Measurements from ENCODE around the gene POLR1H.

POLR1H gene

DNA sequence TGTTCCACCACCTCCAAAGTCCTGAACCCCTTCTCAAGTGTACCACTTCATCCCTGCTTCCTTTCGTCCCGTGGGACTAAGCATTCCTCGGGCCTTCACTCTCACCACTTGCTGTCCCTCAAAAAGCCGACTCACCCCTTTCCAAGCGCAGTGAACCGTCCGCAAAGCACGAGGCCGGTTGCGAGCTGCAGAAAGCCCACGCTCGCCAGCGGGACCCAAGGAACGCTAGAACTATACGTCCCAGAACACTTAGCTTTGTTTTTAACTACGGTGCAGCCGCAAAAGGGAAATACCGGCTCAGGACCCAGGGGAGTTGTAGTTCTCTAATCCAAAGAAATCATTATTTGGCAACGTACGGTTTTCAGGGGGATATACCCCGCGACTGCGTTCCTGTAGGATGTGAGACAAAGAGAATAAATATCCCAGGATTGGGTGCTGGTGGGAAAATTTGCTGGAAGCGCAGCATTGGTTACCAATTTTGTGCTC lies 416 bp upstream of the POLR1H start:
- H3K4me3 ChIP-seq (ENCODE audit: insufficient read depth, low read depth, low read length): peak overlapping the region; percentile 100
- no peaks in the 10 kb centered on the region for H3K36me3 ChIP-seq (ENCODE audit: control insufficient read depth, insufficient read depth, low read length)
- no peaks in the 10 kb centered on the region for H3K9me3 ChIP-seq (ENCODE audit: control insufficient read depth, low read length)
- 1% methylated on average over 24 of the region's 24 CpGs for WGBS, 2 experiments
- peaks cover 10% of the 10 kb centered on the region for H3K4me1 ChIP-seq (ENCODE audit: control insufficient read depth, insufficient read depth, low read length)
- H3K27me3 ChIP-seq (ENCODE audit: control insufficient read depth, insufficient read depth, low read length, poor library complexity, severe bottlenecking): no peaks in the 10 kb centered on the region
- peak overlapping the region; percentile 54 for H3K27ac ChIP-seq (ENCODE audit: insufficient read depth, low read depth, low read length, poor library complexity, severe bottlenecking)

DNA sequence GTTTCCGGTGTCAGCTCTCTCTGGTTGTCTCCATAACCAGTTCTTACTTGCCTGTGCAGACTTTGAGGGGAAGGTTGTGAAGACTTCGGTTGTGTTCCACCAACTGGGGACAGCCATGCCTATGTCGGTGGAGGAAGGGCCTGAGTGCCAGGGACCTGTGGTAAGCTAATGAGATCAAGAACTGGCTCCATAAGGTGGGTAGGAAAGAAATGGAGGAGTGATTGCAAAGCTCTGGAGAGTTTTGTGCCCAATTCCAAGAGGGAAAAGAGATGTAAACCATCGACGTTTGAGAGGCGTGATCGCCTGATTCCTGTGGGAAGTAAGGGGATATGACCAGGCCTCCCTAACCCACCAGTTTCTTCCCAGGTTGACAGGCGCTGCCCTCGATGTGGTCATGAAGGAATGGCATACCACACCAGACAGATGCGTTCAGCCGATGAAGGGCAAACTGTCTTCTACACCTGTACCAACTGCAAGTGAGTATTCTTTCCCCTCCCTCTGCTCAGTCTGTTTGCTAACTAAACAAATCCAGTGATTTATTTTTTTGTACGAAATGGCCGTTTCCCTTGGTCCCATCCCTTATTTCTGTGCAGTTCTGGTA lies 893 bp downstream of the POLR1H start:
- Histone ChIP-seq H3K36me3 (ENCODE audit: control insufficient read depth, insufficient read depth, low read length) (no peaks in the 10 kb centered on the region), H3K4me3 (ENCODE audit: insufficient read depth, low read depth, low read length) (peak overlapping the region; percentile 100), H3K27me3 (ENCODE audit: control insufficient read depth, insufficient read depth, low read length, poor library complexity, severe bottlenecking) (no peaks in the 10 kb centered on the region), H3K9me3 (ENCODE audit: control insufficient read depth, low read length) (no peaks in the 10 kb centered on the region), H3K27ac (ENCODE audit: insufficient read depth, low read depth, low read length, poor library complexity, severe bottlenecking) (no peak overlapping the region), H3K4me1 (ENCODE audit: control insufficient read depth, insufficient read depth, low read length) (peaks cover 14% of the 10 kb centered on the region)
- 62 to 69% methylated on average over 11 to 13 of the region's 13 CpGs for WGBS, 2 experiments

DNA sequence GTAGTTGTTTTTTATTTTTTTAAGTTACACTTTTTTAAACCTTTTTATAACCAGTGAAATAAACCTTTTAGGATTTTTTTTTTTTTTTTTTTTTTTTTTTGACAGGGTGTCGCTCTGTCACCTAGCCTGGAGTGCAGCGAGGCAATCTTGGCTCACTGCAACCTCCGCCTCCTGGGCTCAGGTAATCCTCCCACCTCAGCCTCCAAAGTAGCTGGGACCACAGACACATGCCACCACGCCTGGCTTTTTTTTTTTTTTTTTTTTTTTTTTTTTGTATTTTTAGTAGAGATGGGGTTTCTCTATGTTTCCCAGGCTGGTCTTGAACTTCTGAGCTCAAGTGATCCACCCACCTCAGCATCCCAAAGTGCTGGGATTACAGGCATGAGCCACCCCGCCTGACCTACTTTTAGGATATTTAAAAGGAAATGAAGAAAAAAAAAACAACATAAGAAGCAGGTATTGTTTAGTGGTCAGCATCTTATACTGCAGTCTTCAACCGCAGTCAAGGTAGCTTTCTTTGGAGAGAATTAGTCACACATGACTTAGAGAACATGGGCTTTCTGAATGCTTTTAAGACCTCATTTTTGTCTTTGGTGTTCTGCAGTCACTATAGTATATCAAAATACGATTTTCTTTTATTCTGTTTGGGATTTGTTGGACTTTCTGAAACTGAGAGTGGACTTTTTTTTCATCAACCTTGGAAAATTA lies 1.6 kb downstream of the POLR1H start:
- Histone ChIP-seq H3K27me3 (ENCODE audit: control insufficient read depth, insufficient read depth, low read length, poor library complexity, severe bottlenecking) (no peaks in the 10 kb centered on the region), H3K36me3 (ENCODE audit: control insufficient read depth, insufficient read depth, low read length) (no peaks in the 10 kb centered on the region), H3K27ac (ENCODE audit: insufficient read depth, low read depth, low read length, poor library complexity, severe bottlenecking) (no peak overlapping the region), H3K4me3 (ENCODE audit: insufficient read depth, low read depth, low read length) (no peak overlapping the region), H3K4me1 (ENCODE audit: control insufficient read depth, insufficient read depth, low read length) (peaks cover 15% of the 10 kb centered on the region), H3K9me3 (ENCODE audit: control insufficient read depth, low read length) (no peaks in the 10 kb centered on the region)
- 94 to 100% methylated on average over 5 to 6 of the region's 7 CpGs for WGBS, 2 experiments

DNA sequence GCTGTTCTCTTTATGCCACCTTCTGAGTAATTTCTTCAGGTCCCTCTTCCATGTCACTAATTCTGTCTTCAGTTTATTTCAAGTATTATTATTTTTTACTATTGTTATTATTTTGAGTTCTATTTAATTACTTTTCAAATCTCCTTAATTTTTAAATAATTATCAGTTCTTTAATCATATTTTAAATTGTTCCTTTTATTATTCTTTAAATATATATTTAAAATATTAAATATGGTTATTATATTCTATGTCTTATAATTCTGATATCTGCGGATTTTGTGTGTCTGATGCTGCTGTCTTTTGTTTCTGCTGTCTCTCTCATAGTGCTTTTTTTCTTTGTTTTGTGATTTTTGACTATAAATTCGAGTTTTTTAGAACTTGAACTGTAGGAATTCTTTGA lies 2.2 kb downstream of the POLR1H start:
- Histone ChIP-seq H3K9me3 (ENCODE audit: control insufficient read depth, low read length) (no peaks in the 10 kb centered on the region), H3K27me3 (ENCODE audit: control insufficient read depth, insufficient read depth, low read length, poor library complexity, severe bottlenecking) (no peaks in the 10 kb centered on the region)
- 91 to 100% methylated on average over 2 of the region's 2 CpGs for WGBS, 2 experiments

DNA sequence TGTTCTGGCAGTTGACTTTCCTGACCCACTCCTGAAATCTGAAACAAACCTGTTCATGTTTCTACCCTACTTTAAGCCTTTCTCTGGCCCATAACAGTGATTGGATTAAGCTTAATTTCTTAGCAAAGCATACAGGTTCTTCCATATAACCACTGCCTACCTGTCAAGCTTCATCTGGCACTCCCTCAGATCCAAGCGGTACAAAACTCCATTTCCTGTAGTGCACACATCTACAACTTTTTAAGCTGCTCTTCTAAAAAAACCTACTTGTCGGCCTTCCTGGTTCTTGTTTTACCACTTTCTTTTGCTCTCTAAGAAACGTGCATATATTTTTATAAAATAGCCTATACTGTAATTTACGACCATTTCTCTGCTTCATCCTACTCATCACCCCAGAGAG lies 5.0 kb downstream of the POLR1H start:
- peak overlapping the region; percentile 70 for H3K4me3 ChIP-seq (ENCODE audit: insufficient read depth, low read depth, low read length)
- 48 to 54% methylated on average over 4 of the region's 4 CpGs for WGBS, 2 experiments
- no peaks in the 10 kb centered on the region for H3K36me3 ChIP-seq (ENCODE audit: control insufficient read depth, insufficient read depth, low read length)
- H3K27ac ChIP-seq (ENCODE audit: insufficient read depth, low read depth, low read length, poor library complexity, severe bottlenecking): peak overlapping the region; percentile 88
- peaks cover 15% of the 10 kb centered on the region for H3K4me1 ChIP-seq (ENCODE audit: control insufficient read depth, insufficient read depth, low read length)
- H3K27me3 ChIP-seq (ENCODE audit: control insufficient read depth, insufficient read depth, low read length, poor library complexity, severe bottlenecking): peaks cover 10% of the 10 kb centered on the region
- H3K9me3 ChIP-seq (ENCODE audit: control insufficient read depth, low read length): no peaks in the 10 kb centered on the region

More for the DNA sequence above, 2.2 kb downstream of the POLR1H start:
- H3K36me3 ChIP-seq (ENCODE audit: control insufficient read depth, insufficient read depth, low read length): no peaks in the 10 kb centered on the region
- H3K27ac ChIP-seq (ENCODE audit: insufficient read depth, low read depth, low read length, poor library complexity, severe bottlenecking): no peak overlapping the region
- H3K4me1 ChIP-seq (ENCODE audit: control insufficient read depth, insufficient read depth, low read length): peaks cover 20% of the 10 kb centered on the region
- no peak overlapping the region for H3K4me3 ChIP-seq (ENCODE audit: insufficient read depth, low read depth, low read length)

DNA sequence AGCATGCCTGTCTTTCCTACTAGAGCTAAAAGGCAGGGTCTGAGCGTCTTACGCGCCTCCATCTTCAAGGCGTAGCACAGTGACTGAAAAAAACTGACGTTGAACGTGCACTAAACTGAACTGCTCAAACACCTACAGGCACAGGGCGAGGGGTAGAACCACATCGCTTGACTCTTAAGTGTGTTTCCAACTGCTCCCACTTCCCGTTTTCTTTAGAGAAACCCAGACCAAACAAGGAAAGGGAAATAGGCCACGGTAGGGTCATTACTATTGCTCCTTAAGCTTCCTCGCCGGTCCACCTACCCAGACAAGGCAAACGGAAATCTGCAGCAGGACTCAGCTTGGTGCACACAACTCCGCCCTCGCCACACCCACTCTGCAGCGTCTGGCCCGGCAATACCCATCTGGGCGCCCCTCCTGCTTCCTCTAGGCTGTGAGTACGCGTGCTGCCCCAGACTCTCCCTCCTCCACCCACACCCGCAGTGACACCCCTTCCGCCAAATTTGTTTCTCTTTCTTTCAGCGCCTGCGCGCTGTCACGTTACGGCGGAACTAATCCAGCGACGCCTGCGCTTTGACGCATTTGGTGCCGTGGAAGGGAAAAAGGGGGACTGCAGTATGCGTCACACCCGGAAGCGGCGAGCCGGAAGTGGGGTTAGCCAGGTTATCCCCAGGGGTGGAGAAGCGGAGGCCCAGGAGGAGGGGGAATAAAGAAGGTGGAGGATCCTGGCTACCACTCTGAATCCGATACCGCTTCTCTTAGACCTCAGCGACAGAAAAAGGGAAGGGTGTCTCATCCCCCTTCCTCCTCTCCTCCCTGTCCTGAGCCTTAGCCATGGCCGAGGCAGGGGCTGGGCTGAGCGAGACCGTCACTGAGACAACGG lies 5.8 kb downstream of the POLR1H start, which contains the start of gene PPP1R11:
TSS of gene PPP1R11 (plus strand) at position 622 of the 883 bp plus-strand sequence. CDS start at position 835, 213 bp downstream.
- peaks cover 17% of the 10 kb centered on the region for H3K27me3 ChIP-seq (ENCODE audit: control insufficient read depth, insufficient read depth, low read length, poor library complexity, severe bottlenecking)
- 1% methylated on average over 46 of the region's 46 CpGs for WGBS, 2 experiments
- H3K4me3 ChIP-seq (ENCODE audit: insufficient read depth, low read depth, low read length): peak within 1 kb of the TSS; percentile 70
- H3K36me3 ChIP-seq (ENCODE audit: control insufficient read depth, insufficient read depth, low read length): no peaks in the 10 kb centered on the region
- H3K9me3 ChIP-seq (ENCODE audit: control insufficient read depth, low read length): no peaks in the 10 kb centered on the region
- peaks cover 15% of the 10 kb centered on the region for H3K4me1 ChIP-seq (ENCODE audit: control insufficient read depth, insufficient read depth, low read length)
- H3K27ac ChIP-seq (ENCODE audit: insufficient read depth, low read depth, low read length, poor library complexity, severe bottlenecking): peak within 1 kb of the TSS; percentile 88

DNA sequence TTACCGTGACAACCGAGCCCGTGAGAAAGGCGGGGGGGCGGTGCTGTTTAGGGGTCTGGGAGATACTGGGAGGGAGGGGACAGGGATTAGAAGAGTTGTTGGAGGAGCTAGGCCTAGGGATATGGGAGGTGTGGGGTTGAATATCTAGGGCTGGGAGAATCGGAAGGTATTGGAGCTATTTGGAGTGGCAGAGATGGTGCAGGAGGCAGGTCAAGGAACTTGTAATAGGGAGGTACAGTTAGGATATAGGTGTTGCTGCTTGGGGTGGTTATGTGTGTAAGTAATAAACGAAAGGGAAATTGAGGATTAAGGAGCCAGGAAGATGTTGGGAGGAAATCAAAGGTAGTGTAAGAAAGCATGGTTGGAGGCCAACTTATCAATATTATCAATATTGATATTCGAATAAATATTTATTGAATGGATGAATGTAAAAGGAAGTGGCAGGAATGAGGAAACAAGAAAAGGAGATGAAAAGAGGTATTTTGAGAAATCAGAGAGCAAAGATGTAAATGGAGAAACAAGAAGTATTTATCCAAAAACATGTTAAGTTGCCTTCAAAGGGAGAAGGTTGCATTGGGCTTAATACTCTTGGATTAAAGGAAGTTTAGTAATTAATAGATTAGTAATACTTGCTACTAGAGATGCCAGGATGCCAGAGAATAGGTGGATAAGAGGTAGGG lies 6.5 kb downstream of the POLR1H start:
- Histone ChIP-seq H3K27ac (ENCODE audit: insufficient read depth, low read depth, low read length, poor library complexity, severe bottlenecking) (peak overlapping the region; percentile 88), H3K9me3 (ENCODE audit: control insufficient read depth, low read length) (no peaks in the 10 kb centered on the region), H3K4me1 (ENCODE audit: control insufficient read depth, insufficient read depth, low read length) (peaks cover 15% of the 10 kb centered on the region), H3K27me3 (ENCODE audit: control insufficient read depth, insufficient read depth, low read length, poor library complexity, severe bottlenecking) (peaks cover 25% of the 10 kb centered on the region), H3K36me3 (ENCODE audit: control insufficient read depth, insufficient read depth, low read length) (no peaks in the 10 kb centered on the region), H3K4me3 (ENCODE audit: insufficient read depth, low read depth, low read length) (peak overlapping the region; percentile 70)
- WGBS, 2 experiments: 17% methylated on average over 8 of the region's 8 CpGs

DNA sequence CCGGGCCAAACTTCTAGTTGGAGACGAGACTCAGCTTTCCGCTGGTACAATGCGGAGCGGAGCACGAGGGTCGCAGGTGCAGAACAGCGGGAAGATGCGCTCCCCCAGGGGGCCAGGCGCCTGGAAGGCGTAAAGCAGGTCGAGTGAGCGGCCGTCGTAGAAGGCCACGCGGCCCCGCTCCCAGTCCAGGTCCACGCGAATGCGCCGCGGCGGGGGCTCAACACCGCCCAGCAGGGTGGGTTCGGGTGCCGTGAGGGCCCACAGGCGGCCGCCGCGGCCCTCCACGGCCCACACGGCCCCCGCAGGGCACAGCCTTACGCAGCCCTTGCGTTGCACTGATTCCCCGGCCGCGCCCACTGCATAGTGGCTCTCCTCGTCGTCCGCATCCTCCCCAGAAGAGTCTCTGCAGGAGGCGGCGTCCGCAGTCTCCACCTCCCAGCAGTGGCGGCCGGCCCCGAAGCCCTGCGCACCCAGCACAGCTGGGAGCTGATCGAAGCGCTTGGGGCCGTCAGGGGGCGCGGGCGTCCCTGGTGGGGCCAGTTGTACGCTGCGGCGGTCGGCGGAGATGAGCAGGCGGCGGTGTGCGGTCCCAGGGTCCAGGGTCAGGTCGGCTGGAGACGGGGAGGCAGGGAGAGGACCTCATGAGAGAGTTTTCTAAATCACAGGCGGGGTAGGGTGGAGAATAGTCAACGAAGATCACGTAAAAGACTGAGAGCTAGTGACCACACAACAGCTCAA lies 10.2 kb downstream of the POLR1H start:
- Histone ChIP-seq H3K9me3 (ENCODE audit: control insufficient read depth, low read length) (no peaks in the 10 kb centered on the region), H3K4me1 (ENCODE audit: control insufficient read depth, insufficient read depth, low read length) (peaks cover 26% of the 10 kb centered on the region), H3K27me3 (ENCODE audit: control insufficient read depth, insufficient read depth, low read length, poor library complexity, severe bottlenecking) (peaks cover 61% of the 10 kb centered on the region), H3K27ac (ENCODE audit: insufficient read depth, low read depth, low read length, poor library complexity, severe bottlenecking) (no peak overlapping the region), H3K36me3 (ENCODE audit: control insufficient read depth, insufficient read depth, low read length) (no peaks in the 10 kb centered on the region), H3K4me3 (ENCODE audit: insufficient read depth, low read depth, low read length) (peak overlapping the region; percentile 18)
- WGBS, 2 experiments: 17 to 20% methylated on average over 68 of the region's 68 CpGs

DNA sequence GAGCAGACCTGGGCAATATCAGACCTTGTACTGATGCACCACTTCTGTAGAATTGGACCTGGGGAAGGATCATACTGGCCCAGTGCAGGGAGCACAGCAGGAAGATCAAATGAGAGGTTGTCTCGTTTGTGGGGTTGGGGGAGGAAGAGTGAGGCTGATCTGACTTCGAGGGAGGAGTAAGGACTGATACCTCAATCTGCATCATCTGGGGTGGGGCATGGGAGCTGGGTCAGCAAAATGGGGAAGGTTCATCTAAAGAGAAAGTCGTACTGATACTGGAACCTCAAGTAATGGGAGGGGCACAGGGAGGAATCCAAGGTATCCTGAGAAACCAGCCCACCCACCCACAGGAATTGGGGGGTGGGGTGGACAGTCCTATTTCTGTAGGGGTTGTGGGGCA lies 10.8 kb downstream of the POLR1H start:
- H3K36me3 ChIP-seq (ENCODE audit: control insufficient read depth, insufficient read depth, low read length): no peaks in the 10 kb centered on the region
- H3K9me3 ChIP-seq (ENCODE audit: control insufficient read depth, low read length): no peaks in the 10 kb centered on the region
- H3K27me3 ChIP-seq (ENCODE audit: control insufficient read depth, insufficient read depth, low read length, poor library complexity, severe bottlenecking): peaks cover 68% of the 10 kb centered on the region
- H3K4me1 ChIP-seq (ENCODE audit: control insufficient read depth, insufficient read depth, low read length): peaks cover 26% of the 10 kb centered on the region
- no peak overlapping the region for H3K27ac ChIP-seq (ENCODE audit: insufficient read depth, low read depth, low read length, poor library complexity, severe bottlenecking)
- H3K4me3 ChIP-seq (ENCODE audit: insufficient read depth, low read depth, low read length): no peak overlapping the region
- WGBS, 2 experiments: 50 to 55% methylated on average over 3 of the region's 3 CpGs

Measured in ectodermal cell (in vitro differentiated cells).